CD1c-positive myeloid dendritic cell (primary cell): ENCODE results near the gene ATP6V1G2.
"Not testable (repeated sequence)": the region's sequence is repeated elsewhere in the genome, so short reads cannot be mapped to it uniquely, and the experiment has no call there.

Source experiments
- DNase-seq: peaks from one replicate; pipeline ENCODE4 v3.0.0-alpha.2; 2016; ENCODE audit errors: extremely low spot score

Gene ATP6V1G2

DNA sequence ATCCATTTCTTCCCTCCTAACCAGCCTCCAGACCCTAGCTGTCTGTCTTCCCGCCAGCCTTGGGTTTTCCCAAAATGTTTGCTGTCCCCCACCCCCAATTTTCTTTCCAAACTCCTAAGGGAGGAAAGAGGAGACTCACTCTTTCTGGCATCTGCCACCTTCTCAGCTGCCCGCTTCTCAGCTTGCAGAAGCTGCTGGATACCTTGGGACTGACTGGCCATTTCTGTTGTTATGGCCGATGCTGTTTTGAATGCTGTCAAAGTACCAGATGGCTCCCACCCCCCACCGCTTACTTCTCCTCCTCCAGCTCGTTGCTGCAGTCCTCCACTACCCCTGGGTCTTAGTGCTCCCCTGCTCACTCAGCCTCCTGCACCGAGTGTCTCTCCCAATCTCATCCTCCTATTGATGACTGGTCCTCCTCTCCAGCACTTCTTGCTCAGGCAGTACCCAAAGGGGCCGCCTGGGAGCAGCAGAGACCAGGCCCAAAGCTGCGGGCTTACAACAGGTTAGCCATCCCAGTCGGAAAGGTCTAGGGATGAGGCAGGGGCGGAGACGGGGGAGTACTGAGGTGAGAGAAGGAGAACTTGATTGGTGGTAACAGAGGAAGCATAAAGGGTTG is at the start of gene ATP6V1G2:
ATP6V1G2 (minus strand) TSS at position 270 of the 619 bp plus-strand sequence; CDS start at position 221, 49 bp downstream.
- DNase-seq: peak; percentile 85

DNA sequence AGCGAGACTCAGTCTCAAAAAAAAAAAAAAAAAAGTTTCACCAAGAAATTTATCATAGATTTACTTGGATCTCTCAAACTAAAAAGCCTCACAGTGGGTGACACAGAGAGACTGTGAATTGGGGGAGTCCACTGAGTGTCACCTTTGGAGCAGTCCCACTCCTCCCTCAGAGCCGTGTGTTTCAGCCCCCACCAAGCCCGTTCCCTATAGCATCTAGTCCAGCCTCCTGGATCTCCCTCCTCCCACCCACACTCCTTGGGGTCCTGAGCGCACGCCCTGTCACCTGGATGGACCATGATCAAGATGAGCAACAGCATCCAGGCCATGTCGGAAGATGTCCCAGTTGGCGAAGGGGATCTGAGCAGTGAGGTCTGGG is 46.0 kb upstream of the ATP6V1G2 start:
- no peak for DNase-seq

DNA sequence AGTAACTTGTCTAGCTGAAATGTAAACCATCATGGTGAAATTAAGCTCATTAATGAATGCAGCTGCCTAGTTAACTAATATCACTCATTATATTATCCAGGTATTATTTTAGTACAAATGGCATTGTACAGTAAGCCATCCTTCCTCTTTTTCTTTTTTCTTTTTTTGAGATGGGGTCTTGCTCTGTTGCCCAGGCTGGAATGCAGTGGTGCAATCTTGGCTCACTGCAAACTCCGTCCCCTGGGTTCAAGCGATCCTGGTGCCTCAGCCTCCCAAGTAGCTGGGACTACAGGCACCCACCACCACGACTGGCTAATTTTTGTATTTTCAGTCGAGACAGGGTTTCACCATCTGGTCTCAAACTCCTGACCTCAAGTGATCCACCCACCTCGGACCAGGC is 44.3 kb upstream of the ATP6V1G2 start:
- DNase-seq: not testable (repeated sequence)

DNA sequence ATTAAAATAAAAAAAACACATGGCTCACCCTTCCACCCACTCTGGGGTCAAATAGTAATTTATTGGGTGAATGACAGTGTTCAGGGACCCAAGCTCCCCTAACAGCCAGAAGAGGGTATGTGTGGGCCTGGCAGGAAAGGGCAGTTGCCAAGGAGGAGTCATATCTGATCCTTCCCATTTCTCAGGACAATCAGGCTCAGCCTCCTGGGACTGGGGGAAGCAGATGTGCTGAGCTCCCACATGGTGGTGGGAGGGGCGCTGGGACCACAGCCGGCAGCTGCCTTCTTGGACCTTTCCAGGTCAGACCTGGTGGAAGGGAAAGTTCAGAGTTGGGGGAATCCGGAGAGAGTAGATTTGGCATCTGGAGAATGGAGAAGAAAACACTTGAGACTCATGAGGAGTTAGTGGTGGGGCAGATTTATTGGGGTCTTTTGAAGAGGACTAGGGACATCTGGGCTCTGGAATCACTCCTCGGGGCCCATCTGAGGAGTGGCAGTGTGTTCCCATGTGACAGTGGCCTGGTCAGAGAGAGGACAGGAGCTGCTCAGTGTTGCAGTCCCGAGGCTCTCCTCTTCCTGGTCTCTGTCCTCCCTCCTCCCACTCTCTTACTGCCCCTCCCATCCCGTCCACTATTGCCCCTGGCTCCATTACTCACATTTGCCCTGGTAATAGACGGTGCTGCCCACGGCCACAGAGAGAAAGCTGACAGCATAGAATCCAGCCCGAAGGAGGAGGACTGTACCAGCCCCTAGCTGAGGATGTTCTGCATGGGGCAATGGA is 42.7 kb upstream of the ATP6V1G2 start:
- DNase-seq: peak; percentile 62

DNA sequence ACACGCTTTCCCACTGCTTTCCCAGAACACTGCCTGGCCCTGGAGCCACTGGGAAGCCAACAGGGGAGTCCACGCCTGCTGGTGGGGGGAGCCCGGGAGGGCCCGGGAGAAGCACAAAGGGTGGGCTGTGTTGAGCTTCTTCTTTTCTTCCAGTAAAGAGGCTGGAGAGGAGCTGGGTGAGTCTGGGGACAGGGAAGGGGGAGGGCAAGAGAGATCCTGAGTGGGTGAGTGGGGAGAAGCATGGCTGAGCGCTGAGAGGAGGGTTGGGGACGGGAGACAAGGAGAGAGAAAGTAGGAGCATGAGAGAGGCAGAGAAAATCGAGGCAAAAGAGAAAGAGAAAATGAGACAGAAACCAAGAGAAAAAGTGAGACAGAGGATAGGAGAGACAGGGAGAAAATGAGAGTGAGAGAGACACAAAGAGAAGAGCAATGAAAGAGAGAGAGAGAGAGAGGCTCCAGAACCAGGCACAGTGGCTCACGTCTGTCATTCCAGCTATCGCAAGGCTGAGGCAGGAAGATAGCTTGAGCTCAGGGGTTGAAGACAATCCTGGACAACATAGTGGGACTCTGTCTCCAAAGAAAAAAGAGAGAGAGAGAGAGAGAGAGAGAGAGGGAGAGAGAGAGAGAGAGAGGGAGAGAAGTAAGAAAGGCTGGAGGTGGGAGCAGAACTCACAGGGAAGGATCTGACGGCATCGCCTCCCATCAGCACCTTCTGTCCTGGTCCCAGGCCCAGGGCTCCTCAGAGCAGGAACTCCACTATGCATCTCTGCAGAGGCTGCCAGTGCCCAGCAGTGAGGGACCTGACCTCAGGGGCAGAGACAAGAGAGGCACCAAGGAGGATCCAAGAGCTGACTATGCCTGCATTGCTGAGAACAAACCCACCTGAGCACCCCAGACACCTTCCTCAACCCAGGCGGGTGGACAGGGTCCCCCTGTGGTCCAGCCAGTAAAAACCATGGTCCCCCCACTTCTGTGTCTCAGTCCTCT is 41.7 kb upstream of the ATP6V1G2 start:
- peak; percentile 24 for DNase-seq

DNA sequence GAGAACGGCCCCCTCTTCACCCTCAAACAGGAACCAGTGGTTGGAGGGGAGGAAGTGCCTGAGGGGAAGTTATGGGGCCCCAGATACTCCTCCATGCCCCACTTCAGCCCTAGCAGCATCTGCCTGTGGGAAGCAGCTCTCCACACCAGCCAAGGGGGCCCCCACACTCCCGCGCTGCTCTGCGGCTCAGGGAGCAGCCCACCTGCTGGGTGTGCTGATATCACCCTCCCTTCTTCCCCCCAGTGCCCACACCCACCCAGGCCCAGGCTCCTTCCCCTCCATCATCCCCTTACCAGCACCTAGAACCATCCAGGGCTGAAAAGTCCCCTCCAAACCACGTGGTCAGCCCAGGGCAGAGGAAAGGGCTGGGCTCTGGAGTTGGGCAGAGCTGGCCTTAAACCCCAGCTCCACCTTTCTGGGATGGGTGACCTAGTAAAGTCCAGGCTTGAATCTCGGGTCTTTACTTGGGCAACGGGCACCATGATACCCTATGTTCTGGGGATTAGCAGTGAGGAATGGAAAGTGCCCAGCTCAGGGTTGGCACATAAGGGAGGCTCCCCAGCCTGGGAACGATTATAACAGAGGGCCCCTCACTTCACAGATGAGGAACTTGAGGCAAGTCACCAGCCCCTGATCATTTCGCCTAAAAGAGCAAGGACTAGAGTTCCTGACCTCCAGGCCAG is 40.3 kb upstream of the ATP6V1G2 start:
- peak; percentile 81 for DNase-seq

DNA sequence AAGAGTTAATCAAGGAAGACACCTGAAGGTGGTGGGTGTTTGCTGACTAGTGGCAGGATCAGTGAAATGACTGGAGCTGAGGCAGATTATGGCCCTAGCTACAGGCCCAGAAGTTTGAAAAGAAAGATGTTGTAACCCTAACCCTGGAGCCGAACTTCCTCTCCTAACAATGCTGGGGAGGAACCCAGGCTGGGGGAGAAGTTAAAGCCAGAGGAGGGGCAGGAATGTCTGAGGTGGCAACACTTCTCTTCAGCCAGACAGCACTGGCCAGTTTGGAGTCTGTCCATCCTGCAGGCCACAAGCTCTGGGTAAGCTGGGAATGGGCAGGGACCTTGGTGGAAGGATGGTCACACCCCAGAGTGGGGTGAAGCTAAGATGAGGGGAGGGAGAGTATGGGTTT is 39.6 kb upstream of the ATP6V1G2 start, which contains the start of gene LST1:
LST1 (plus strand) TSS at position 270 of the 400 bp plus-strand sequence. CDS start 1,023 bp downstream, outside the sequence.
- peak; percentile 88 for DNase-seq

DNA sequence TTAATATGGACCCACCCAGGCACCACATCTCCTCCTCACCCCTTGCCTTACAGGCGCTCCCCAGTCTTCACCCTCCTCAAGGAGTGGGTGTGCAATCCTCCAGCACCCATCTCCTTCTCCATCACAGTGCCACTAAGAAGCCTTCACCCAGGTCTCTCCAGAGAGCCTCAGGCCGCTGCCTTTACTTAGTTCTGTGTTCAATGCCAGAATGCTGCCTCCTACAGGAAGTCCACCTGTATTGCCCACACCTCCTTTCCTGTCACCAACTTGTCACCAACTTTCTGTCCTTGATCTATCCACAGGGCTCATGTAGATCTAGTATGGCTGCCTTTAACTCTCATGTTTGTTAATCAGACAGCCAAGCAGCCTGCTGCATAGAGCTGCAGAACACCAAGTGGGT is 39.1 kb upstream of the ATP6V1G2 start:
- DNase-seq: peak; percentile 27

DNA sequence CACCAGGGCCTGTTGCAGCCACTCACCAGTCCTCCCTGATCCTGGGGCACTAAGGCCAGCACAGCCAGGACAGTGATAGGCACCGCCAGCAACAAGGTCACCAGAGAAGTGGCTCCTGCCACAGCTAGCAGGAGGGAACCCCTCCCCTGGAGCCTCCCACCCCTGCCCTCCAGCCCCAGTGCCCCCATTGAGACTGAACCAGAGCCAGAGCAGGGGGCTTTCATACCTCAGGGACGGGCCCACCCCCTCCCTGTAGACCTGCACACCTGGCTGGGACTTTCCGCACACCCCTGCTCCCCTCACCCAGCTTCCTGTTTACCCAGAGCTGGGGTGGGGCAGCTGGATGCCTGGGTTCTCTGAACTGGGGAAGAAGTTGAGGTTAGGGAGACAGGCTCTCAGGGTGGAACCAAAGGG is 35.8 kb upstream of the ATP6V1G2 start, which contains the start of gene LTB:
LTB (minus strand) TSS at position 195 of the 414 bp plus-strand sequence; CDS start at position 188, 7 bp downstream.
- no peak for DNase-seq

DNA sequence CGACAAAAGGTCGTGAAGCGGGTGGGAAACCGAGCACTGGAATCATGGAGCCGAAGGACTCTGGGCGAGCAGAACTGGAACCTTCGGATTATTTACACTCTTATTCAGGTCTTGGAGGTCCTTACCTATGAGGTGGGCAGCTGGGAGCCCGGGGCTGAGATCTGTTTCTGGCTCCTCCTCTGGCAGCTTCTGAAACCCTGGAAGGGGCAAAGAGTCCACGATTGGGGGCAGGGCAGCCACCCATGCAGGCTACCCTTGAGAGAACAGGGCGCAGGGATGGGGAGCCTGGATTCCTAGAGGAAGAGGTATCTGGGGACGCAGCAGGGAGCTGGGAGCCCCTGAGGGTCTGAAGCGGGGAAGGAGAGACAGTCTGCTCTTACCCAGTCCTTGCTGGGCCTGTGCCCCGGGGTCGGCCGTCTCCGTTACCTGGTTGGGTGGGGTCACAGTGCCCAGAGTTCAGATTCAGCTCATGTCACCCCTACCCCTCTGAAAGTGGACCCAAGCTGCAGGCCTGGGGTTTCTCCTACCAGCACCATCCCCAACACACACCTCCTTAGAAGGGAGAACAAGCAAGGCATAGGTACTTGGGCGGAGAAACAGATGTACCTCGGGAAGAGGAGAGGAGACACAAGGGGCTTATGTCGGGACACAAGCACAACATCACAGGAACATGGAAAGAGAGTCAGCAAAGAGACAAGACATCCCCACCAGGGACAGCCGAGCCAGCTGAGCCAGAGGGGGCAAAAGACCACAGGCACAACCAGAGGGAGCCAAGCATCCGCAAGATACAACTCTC is 35.2 kb upstream of the ATP6V1G2 start:
- no peak for DNase-seq

DNA sequence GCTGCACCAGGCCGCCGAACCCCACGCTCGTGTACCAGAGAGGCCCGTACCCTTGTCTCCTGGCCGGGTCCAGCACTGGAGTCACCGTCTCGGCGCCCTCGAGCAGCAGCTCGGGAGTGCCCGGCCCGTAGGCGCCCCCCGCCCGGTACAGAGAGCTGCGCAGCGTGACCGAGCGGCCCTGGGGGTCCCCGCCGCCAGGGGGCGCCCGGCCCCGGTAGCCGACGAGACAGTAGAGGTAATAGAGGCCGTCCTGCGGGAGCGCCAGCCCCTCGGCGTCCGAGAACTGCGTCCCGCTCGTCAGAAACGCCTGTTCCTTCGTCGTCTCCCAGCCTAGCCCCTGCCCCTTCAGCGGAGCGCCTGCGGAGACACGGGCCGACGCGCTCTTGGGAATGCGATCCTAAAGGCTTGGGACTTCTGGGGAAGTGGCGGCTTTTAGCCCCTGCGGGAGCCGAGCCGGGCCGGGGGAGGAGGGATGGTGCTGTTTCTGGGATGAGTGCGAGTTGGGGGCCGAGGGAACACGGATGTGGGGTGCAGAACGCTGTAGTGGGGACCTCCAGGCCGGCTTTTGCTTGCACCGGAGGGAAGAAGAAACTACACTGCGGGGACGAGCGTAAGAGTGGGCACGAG is 34.5 kb upstream of the ATP6V1G2 start:
- DNase-seq: peak; percentile 89

DNA sequence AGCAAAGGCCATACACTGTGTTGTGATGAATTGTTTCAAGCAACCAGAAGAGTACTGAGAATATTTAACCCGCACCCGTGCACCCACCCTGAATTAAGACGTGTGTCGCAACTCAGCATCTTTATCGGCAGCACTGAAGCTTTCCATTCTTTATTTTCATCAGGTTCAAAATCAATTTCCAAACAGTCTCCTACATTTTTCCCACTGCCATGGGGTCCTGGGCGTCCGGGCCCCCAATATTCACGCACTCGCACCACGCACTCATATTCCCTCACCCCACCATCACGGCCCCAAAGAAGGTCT is 34.0 kb upstream of the ATP6V1G2 start:
- no peak for DNase-seq

DNA sequence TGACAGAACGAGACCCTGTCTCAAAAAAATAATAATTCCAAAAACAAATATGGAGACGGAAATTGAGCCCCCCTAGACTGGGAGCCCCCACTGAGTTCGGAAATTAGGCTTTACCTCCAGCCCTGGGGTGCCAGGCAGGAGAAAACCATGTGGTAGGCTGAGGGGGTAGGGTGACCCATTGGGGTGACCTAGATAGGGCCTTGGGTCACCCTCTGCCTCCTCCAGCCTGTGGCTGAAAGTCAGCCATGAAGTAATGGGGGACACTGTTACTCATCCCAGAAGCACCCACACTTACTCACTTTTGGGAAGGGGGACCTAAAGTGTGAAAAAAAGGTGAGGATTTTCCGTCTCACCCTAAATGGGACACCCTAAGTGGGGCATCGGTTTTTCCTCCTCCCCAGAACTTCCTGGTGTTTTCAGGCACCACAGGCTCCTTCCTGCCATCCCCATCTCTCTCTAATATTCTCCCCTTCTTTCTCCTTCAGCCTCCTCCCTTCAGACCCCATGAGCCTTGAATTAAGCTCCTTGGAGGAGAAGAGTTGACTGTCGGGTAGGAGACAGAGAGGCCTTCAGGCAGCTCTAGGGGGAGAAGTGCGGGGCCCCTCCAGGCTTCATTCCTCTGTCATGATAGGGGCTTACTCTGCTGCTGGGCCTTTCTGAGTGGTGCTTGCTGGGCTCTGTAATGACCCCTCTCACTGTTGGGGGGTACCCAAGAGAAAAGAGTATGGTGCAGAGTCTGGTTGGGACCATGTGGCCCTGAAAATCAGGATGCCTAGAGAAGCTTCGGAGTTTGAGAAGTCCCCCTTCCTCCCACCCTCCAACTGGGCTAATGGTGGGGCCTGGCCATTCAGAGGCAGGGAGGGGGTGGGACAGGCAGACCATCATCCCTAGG is 33.4 kb upstream of the ATP6V1G2 start:
- no peak for DNase-seq

DNA sequence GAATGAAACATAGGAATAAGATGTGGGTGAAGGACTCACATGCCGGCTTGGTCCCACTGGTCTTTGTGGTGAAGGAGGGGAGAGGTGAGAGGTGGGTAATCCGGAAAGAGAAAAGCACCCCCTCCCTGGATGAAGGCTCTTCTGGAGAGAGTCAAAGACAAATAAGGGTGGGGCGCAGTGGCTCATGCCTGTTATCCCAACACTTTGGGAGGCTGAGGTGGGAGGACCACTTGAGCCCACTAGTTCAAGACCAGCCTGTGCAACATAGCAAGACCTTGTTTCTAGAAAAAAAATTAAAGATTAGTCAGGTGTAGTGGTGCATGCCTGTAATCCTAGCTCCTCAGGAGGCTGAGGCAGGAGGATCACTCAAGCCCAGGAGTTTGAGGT is 32.7 kb upstream of the ATP6V1G2 start:
- DNase-seq: no peak

DNA sequence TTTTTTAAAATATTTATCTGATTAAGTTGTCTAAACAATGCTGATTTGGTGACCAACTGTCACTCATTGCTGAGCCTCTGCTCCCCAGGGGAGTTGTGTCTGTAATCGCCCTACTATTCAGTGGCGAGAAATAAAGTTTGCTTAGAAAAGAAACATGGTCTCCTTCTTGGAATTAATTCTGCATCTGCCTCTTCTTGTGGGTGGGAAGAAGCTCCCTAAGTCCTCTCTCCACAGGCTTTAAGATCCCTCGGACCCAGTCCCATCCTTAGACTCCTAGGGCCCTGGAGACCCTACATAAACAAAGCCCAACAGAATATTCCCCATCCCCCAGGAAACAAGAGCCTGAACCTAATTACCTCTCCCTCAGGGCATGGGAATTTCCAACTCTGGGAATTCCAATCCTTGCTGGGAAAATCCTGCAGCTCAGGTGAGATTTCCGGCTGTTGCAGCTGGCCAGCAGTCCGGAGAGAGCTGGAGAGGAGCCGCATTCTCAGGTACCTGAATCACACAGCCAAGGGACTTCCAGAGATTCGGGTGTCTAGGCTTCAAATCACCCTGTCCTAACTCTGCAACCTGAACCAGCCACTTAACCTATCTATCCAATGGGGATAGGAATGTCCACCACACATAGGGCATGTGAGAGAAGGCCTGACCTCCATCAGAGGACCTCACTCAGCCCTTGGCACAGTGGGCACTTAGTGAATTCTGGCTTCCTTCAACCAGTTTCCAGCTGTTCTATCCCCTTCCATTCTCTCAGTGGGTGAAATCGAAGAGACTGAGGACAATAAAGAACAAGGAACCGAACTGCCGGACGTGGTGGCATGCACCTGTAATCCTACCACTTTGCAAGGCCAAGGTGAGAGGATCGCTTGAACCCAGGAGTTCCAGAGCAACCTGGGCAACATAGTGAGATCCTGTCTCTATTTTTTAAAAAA is 32.0 kb upstream of the ATP6V1G2 start:
- no peak for DNase-seq

DNA sequence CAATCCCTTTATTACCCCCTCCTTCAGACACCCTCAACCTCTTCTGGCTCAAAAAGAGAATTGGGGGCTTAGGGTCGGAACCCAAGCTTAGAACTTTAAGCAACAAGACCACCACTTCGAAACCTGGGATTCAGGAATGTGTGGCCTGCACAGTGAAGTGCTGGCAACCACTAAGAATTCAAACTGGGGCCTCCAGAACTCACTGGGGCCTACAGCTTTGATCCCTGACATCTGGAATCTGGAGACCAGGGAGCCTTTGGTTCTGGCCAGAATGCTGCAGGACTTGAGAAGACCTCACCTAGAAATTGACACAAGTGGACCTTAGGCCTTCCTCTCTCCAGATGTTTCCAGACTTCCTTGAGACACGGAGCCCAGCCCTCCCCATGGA is 31.2 kb upstream of the ATP6V1G2 start:
- DNase-seq: no peak

DNA sequence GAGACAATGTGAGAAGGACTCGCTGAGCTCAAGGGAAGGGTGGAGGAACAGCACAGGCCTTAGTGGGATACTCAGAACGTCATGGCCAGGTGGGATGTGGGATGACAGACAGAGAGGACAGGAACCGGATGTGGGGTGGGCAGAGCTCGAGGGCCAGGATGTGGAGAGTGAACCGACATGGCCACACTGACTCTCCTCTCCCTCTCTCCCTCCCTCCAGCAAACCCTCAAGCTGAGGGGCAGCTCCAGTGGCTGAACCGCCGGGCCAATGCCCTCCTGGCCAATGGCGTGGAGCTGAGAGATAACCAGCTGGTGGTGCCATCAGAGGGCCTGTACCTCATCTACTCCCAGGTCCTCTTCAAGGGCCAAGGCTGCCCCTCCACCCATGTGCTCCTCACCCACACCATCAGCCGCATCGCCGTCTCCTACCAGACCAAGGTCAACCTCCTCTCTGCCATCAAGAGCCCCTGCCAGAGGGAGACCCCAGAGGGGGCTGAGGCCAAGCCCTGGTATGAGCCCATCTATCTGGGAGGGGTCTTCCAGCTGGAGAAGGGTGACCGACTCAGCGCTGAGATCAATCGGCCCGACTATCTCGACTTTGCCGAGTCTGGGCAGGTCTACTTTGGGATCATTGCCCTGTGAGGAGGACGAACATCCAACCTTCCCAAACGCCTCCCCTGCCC is 30.6 kb upstream of the ATP6V1G2 start:
- no peak for DNase-seq
